ENCODE measurements around the gene SLC27A3. TPM values are rescaled to one million over a fixed set of nuclear protein-coding genes. Genes with fewer than 3 reads are reported as not detected.

SLC27A3 gene
- total and polyA plus RNA-seq, 11 donors, result 7.9 to 37.1 (median 11.0) TPM

GRCh38 chr1:153805042-153805745 is 30.0 kb downstream of the SLC27A3 start:
- no peak overlapping the region for H3K4me3 ChIP-seq
- peaks cover 0 to 43% (median 32%) of the 10 kb centered on the region in 9 donors for H3K36me3 ChIP-seq
- ATAC-seq (peak; percentile 78 to 90 (median 88)), DNase-seq (peak in 4 of 5 donors; percentile 59 to 78 (median 65))
- no peaks in the 10 kb centered on the region for H3K27me3 ChIP-seq
- no peak for TF ChIP-seq CTCF (IDR thresholded peaks at IDR 0.05)
- peak overlapping the region; percentile 50 to 87 (median 74) for H3K27ac ChIP-seq
- intact Hi-C loops (cut with DNase I), result no loop called here
- peaks cover 0 to 45% (median 20%) of the 10 kb centered on the region in 12 donors for H3K4me1 ChIP-seq
- 46 to 58% (median 53%) methylated on average over 5 of the region's 5 CpGs for WGBS, 4 donors
- H3K9me3 ChIP-seq, result no peaks in the 10 kb centered on the region

- peaks cover 0 to 37% (median 20%) of the 10 kb centered on the region in 12 donors for H3K4me1 ChIP-seq
- H3K9me3 ChIP-seq, result no peaks in the 10 kb centered on the region
- WGBS, 4 donors, result 85 to 90% (median 86%) methylated on average over 11 of the region's 11 CpGs
- H3K4me3 ChIP-seq, result no peak overlapping the region
- H3K27ac ChIP-seq, result peak overlapping the region; percentile 50 to 87 (median 74)
- H3K27me3 ChIP-seq, result no peaks in the 10 kb centered on the region
- peaks cover 0 to 52% (median 41%) of the 10 kb centered on the region in 9 donors for H3K36me3 ChIP-seq
- intact Hi-C loops (cut with DNase I), result no loop called here
- no peak for TF ChIP-seq POLR2A (IDR thresholded peaks at IDR 0.05)
- DNase-seq, result no peak
- ATAC-seq, result peak in 1 of 4 donors; percentile 5
Observed at GRCh38 chr1:153805886-153806719, 30.9 kb downstream of the SLC27A3 start.

- DNase-seq (no peak), ATAC-seq (peak; percentile 18 to 77 (median 54))
- H3K27ac ChIP-seq, result peak overlapping the region in 1 of 12 donors; percentile 11
- intact Hi-C loops (cut with DNase I), result no loop called here
- peaks cover 0 to 87% (median 75%) of the 10 kb centered on the region in 9 donors for H3K36me3 ChIP-seq
- H3K9me3 ChIP-seq, result no peaks in the 10 kb centered on the region
- no peak overlapping the region for H3K4me3 ChIP-seq
- no peaks in the 10 kb centered on the region for H3K27me3 ChIP-seq
- 76 to 83% (median 79%) methylated on average over 13 of the region's 13 CpGs for WGBS, 4 donors
- TF ChIP-seq CTCF (IDR thresholded peaks at IDR 0.05), result no peak
- no peak for TF ChIP-seq POLR2A (IDR thresholded peaks at IDR 0.05)
- peaks cover 0 to 24% (median 0%) of the 10 kb centered on the region in 12 donors for H3K4me1 ChIP-seq
Observed at GRCh38 chr1:153816283-153816889, 41.2 kb downstream of the SLC27A3 start.

- 71 to 84% (median 74%) methylated on average over 2 of the region's 2 CpGs for WGBS, 4 donors
- H3K27ac ChIP-seq, result no peak overlapping the region
- intact Hi-C loops (cut with DNase I), result no loop called here
Observed at GRCh38 chr1:153818876-153819275, 43.7 kb downstream of the SLC27A3 start.

More at GRCh38 chr1:153818876-153819275, 43.7 kb downstream of the SLC27A3 start:
- H3K9me3 ChIP-seq, result no peaks in the 10 kb centered on the region
- DNase-seq, result no peak
- TF ChIP-seq POLR2A (IDR thresholded peaks at IDR 0.05) (no peak), CTCF (IDR thresholded peaks at IDR 0.05) (no peak)
- peaks cover 0 to 66% (median 61%) of the 10 kb centered on the region in 9 donors for H3K36me3 ChIP-seq
- no peaks in the 10 kb centered on the region for H3K27me3 ChIP-seq
- no peak overlapping the region for H3K4me3 ChIP-seq
- no peak for ATAC-seq
- H3K4me1 ChIP-seq, result peaks cover 0 to 19% (median 0%) of the 10 kb centered on the region in 12 donors

Data from heart left ventricle (tissue), 16 donors.